GM18499 (cell line): Measurements from ENCODE around the gene FBXL20.

Experiments used
- ATAC-seq: cut with Tn5 transposase; IDR thresholded peaks from one replicate; pipeline ENCODE4 v1.9.1; 2021; ENCODE audit warnings: moderate number of reproducible peaks; ENCODE audit not compliant: insufficient read depth, unreplicated experiment

Gene FBXL20

GRCh38 chr17:39210093-39210434 lies 191.4 kb downstream of the FBXL20 start:
- ATAC-seq: no peak

DNA sequence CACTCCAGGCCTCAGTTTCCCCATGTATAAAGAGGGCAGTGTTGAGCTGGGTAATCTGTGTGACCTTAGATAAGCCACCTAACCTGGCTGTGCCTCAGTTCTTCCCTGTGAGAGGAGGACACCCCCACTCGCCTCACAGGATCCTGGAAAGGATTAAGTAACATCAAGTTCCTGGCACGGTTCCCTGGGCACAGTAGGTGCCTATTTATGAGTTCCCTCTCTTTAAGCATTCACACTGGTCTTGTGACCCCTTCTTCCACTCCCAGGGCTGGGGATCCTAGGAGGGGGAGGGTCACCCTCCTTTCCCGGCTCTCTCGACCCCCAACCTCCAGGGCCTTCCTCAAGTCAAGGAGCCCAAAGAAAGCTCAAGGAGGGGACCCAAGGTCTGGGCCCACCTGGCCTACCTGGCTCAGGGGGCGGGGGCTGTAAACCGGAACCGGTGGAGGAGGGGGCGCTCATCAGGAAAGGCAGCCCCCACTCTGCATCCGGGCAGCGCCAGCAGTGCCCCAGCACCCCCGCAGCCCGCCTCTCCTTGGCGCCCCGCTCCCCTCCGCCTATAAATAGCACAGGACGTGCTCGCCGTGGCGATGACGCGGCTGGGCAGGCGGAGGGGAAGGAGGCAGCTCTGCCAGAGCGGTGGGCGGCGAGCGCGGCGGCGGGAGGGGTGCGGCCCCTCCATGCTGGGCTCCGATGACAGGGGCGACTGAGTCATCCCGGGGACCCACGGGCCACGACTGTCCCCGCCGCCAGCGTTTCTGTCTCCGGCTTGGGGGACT lies 191.9 kb downstream of the FBXL20 start:
- no peak for ATAC-seq

DNA sequence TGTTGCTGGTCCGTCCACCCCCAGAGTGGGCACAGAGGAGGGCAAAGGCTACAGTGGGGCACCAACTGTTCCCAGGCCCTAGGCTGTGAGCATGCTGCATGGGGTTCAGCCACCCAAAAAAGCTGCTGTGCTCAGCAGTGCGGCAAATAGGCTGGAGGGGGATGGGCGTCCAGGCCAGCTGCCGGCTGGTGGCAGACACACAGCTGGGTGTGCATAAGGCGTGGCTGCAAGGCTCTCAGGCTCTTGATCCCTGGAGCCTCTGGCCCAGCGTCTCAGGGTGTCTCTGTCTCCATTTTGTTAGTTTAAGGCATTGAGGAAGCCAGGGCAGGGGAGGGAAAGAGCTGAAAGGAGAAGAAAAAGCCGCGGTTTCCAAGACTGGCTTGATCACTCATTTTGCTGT lies 192.5 kb downstream of the FBXL20 start:
- ATAC-seq: no peak

GRCh38 chr17:39208136-39208535 lies 193.3 kb downstream of the FBXL20 start:
- ATAC-seq: no peak

GRCh38 chr17:39205112-39205526 lies 196.3 kb downstream of the FBXL20 start:
- ATAC-seq: no peak

- ATAC-seq: no peak
Observed at GRCh38 chr17:39204245-39204644, 197.2 kb downstream of the FBXL20 start.
